Transverse colon (tissue), 4 donors: ENCODE measurements around the gene RHOF.

ENCODE experiments used
- CTCF ChIP-seq, 5 experiments: fragments of 200-600 bp in 3 of 5; fragments of 450-650 bp in 2 of 5; sonication (generic) in 3 of 5; IDR thresholded peaks; 1 replicate in 2 of 5; 2 replicates in 3 of 5; pipeline ENCODE4 v1.5.1; 2016 to 2017; ENCODE audit warnings: antibody characterized with exemption in 5 of 5, inconsistent platforms in 3 of 5, mild to moderate bottlenecking in 2 of 5, moderate library complexity in 1 of 5
- POLR2A ChIP-seq: fragments of 450-650 bp; IDR thresholded peaks from one replicate; pipeline ENCODE4 v1.6.1; 2016; ENCODE audit warnings: antibody characterized with exemption, mild to moderate bottlenecking, moderate library complexity
- POLR2AphosphoS5 ChIP-seq, 3 donors: sonication (generic); formaldehyde crosslinking; IDR thresholded peaks; one replicate each; pipeline ENCODE4 v1.6.1; 2016; ENCODE audit warnings: antibody characterized with exemption in 3 of 3

- TF ChIP-seq CTCF (IDR thresholded peaks at IDR 0.05) (peak in 1 of 5 experiments; percentile 19), POLR2AphosphoS5 (IDR thresholded peaks at IDR 0.05) (no peak), POLR2A (peak; percentile 10)
Measured at GRCh38 chr12:121806009-121806545, 12.6 kb upstream of the RHOF start.
